Measurements from ENCODE around the gene TBCC.

DNA sequence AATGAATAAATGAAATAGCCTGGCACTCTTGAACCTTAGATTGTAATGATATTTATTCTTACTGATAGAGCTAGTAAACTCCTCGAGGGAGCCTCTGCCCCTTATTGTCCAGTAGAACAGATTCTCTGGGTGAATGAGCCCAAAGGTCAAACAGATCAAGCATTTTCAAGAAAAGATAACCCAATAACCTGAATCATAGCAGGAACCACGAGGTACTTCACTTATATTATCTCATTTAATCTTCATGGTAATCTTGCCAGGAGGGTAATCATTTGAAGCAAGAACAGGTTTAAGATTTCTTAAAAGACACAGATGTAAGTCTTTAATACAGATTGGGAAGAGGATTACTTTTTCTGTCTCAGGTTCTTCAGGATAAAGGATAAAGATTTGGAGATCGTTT, 17.0 kb upstream of the TBCC start:
- TF ChIP-seq TAF1 (IDR thresholded peaks at IDR 0.05; ENCODE audit: low read depth, low read length) (no peak), POLR2A (IDR thresholded peaks at IDR 0.05; ENCODE audit: control extremely low read depth in 1 of 2, low read depth in 2 of 2, low read length in 2 of 2) (no peak), CBX8 (IDR thresholded peaks at IDR 0.05; ENCODE audit: borderline replicate concordance, low read depth, low read length) (no peak), GABPA (IDR thresholded peaks at IDR 0.05; ENCODE audit: borderline replicate concordance, insufficient read depth, low read length) (no peak), EP300 (IDR thresholded peaks at IDR 0.05; ENCODE audit: borderline replicate concordance in 1 of 2, low read depth in 2 of 2, low read length in 2 of 2) (no peak), PHF8 (conservative IDR thresholded peaks at IDR 0.05; ENCODE audit: low read depth, low read length) (no peak), NANOG (IDR thresholded peaks at IDR 0.05; ENCODE audit: insufficient read depth, low read depth, low read length, poor library complexity, severe bottlenecking) (no peak), FOSL1 (IDR thresholded peaks at IDR 0.05; ENCODE audit: insufficient read depth, low read depth, low read length) (no peak), POU5F1 (IDR thresholded peaks at IDR 0.05; ENCODE audit: low read depth, low read length) (no peak), CHD1 (IDR thresholded peaks at IDR 0.05; ENCODE audit: low read depth, low read length) (no peak), YY1 (IDR thresholded peaks at IDR 0.05; ENCODE audit: low read depth, low read length) (no peak)
- TF ChIP-seq, protein P1, sequence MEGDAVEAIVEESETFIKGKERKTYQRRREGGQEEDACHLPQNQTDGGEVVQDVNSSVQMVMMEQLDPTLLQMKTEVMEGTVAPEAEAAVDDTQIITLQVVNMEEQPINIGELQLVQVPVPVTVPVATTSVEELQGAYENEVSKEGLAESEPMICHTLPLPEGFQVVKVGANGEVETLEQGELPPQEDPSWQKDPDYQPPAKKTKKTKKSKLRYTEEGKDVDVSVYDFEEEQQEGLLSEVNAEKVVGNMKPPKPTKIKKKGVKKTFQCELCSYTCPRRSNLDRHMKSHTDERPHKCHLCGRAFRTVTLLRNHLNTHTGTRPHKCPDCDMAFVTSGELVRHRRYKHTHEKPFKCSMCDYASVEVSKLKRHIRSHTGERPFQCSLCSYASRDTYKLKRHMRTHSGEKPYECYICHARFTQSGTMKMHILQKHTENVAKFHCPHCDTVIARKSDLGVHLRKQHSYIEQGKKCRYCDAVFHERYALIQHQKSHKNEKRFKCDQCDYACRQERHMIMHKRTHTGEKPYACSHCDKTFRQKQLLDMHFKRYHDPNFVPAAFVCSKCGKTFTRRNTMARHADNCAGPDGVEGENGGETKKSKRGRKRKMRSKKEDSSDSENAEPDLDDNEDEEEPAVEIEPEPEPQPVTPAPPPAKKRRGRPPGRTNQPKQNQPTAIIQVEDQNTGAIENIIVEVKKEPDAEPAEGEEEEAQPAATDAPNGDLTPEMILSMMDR (IDR thresholded peaks at IDR 0.05; ENCODE audit: control extremely low read depth in 1 of 3, insufficient read depth in 1 of 3, low read depth in 1 of 3, low read length in 3 of 3), result no peak
- TF ChIP-seq, protein P2, sequence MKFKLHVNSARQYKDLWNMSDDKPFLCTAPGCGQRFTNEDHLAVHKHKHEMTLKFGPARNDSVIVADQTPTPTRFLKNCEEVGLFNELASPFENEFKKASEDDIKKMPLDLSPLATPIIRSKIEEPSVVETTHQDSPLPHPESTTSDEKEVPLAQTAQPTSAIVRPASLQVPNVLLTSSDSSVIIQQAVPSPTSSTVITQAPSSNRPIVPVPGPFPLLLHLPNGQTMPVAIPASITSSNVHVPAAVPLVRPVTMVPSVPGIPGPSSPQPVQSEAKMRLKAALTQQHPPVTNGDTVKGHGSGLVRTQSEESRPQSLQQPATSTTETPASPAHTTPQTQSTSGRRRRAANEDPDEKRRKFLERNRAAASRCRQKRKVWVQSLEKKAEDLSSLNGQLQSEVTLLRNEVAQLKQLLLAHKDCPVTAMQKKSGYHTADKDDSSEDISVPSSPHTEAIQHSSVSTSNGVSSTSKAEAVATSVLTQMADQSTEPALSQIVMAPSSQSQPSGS (IDR thresholded peaks at IDR 0.05; ENCODE audit: low read length), result no peak
